H9 (cell line): ENCODE measurements around the gene ENDOV. TPM values are rescaled to one million over a fixed set of nuclear protein-coding genes. Genes with fewer than 3 reads are reported as not detected.
"Not testable (repeated sequence)": the region's sequence is repeated elsewhere in the genome, so short reads cannot be mapped to it uniquely, and the experiment has no call there.

Experiments used
- DNase-seq: peaks from one replicate; pipeline ENCODE4 v3.0.0-alpha.2; 2017
- H2AFZ ChIP-seq: one replicate; pipeline ENCODE4 v1.6.1; 2013; ENCODE audit warnings: mild to moderate bottlenecking, low read length, control low read depth, moderate library complexity
- H2AK5ac ChIP-seq: 2 replicates; pipeline ENCODE4 v1.6.1; 2013; ENCODE audit warnings: low read length, control low read depth, mixed read lengths; ENCODE audit not compliant: insufficient read length
- H2BK120ac ChIP-seq: one replicate; pipeline ENCODE4 v1.6.1; 2013; ENCODE audit warnings: low read depth, mild to moderate bottlenecking, low read length, control low read depth, inconsistent platforms; ENCODE audit not compliant: poor library complexity, severe bottlenecking
- H2BK12ac ChIP-seq: 2 replicates; pipeline ENCODE4 v1.6.1; 2013; ENCODE audit warnings: low read length, control low read depth, mixed read lengths, low read depth; ENCODE audit not compliant: insufficient read length
- H2BK15ac ChIP-seq: 2 replicates; pipeline ENCODE4 v1.6.1; 2013; ENCODE audit warnings: low read depth, low read length, control low read depth
- H2BK20ac ChIP-seq: one replicate; pipeline ENCODE4 v1.6.1; 2013; ENCODE audit warnings: low read depth, mild to moderate bottlenecking, low read length, control low read depth, inconsistent platforms; ENCODE audit not compliant: poor library complexity, severe bottlenecking
- H2BK5ac ChIP-seq: 2 replicates; pipeline ENCODE4 v1.6.1; 2013; ENCODE audit warnings: low read length, control low read depth, mixed read lengths; ENCODE audit not compliant: insufficient read length
- H3K14ac ChIP-seq: 2 replicates; pipeline ENCODE4 v1.6.1; 2013; ENCODE audit warnings: low read length, control low read depth; ENCODE audit not compliant: insufficient read depth
- H3K18ac ChIP-seq: 2 replicates; pipeline ENCODE4 v1.6.1; 2013; ENCODE audit warnings: low read depth, mild to moderate bottlenecking, mixed read lengths, low read length, control low read depth; ENCODE audit not compliant: insufficient read length
- H3K23ac ChIP-seq: 2 replicates; pipeline ENCODE4 v1.6.1; 2013; ENCODE audit warnings: low read length, control low read depth, mixed read lengths, low read depth; ENCODE audit not compliant: insufficient read length
- H3K23me2 ChIP-seq: 2 replicates; pipeline ENCODE4 v1.6.1; 2013; ENCODE audit warnings: low read depth, mild to moderate bottlenecking, mixed read lengths, low read length, control low read depth; ENCODE audit not compliant: insufficient read length, poor library complexity, severe bottlenecking
- H3K27ac ChIP-seq: 2 replicates; pipeline ENCODE4 v1.5.1; 2013; ENCODE audit warnings: low read length, control low read depth, mixed read lengths, low read depth; ENCODE audit not compliant: insufficient read length
- H3K27me3 ChIP-seq: 2 replicates; pipeline ENCODE4 v1.6.1; 2013; ENCODE audit warnings: low read length, control low read depth, inconsistent platforms; ENCODE audit not compliant: insufficient read depth
- H3K4ac ChIP-seq: 2 replicates; pipeline ENCODE4 v1.6.1; 2013; ENCODE audit warnings: low read depth, mild to moderate bottlenecking, control low read depth, inconsistent platforms, low read length, moderate library complexity
- H3K4me1 ChIP-seq: 2 replicates; pipeline ENCODE4 v1.6.1; 2013; ENCODE audit warnings: low read length, control low read depth, inconsistent platforms; ENCODE audit not compliant: insufficient read depth
- H3K4me2 ChIP-seq: 2 replicates; pipeline ENCODE4 v1.6.1; 2013; ENCODE audit warnings: low read length, control low read depth, mixed read lengths; ENCODE audit not compliant: insufficient read length, insufficient read depth
- H3K56ac ChIP-seq: 2 replicates; pipeline ENCODE4 v1.6.1; 2013; ENCODE audit warnings: low read depth, mild to moderate bottlenecking, mixed read lengths, low read length, control low read depth; ENCODE audit not compliant: insufficient read length
- H3K79me1 ChIP-seq: 2 replicates; pipeline ENCODE4 v1.6.1; 2013; ENCODE audit warnings: low read depth, mild to moderate bottlenecking, moderate library complexity, low read length, control low read depth, inconsistent platforms; ENCODE audit not compliant: insufficient read depth, poor library complexity, severe bottlenecking
- H3K79me2 ChIP-seq: 2 replicates; pipeline ENCODE4 v1.6.1; 2013; ENCODE audit warnings: low read length, control low read depth, inconsistent platforms; ENCODE audit not compliant: insufficient read depth
- H3K9ac ChIP-seq: 2 replicates; pipeline ENCODE4 v1.6.1; 2013; ENCODE audit warnings: low read length, control low read depth, mixed read lengths; ENCODE audit not compliant: insufficient read length; ENCODE audit errors: extremely low read depth
- H3K9me3 ChIP-seq: one replicate; pipeline ENCODE4 v1.6.1; 2013; ENCODE audit warnings: low read depth, low read length, inconsistent platforms; ENCODE audit not compliant: control insufficient read depth
- H3T11ph ChIP-seq: one replicate; pipeline ENCODE4 v1.6.1; 2013; ENCODE audit warnings: mild to moderate bottlenecking, low read length, control low read depth, inconsistent platforms
- H4K20me1 ChIP-seq: one replicate; pipeline ENCODE4 v1.6.1; 2013; ENCODE audit not compliant: control insufficient read depth, insufficient read length, insufficient read depth
- H4K5ac ChIP-seq: 2 replicates; pipeline ENCODE4 v1.6.1; 2013; ENCODE audit warnings: low read depth, mild to moderate bottlenecking, mixed read lengths, low read length, control low read depth; ENCODE audit not compliant: insufficient read length
- H4K8ac ChIP-seq: replicated peaks from 2 replicates; pipeline ENCODE4 v1.6.1; 2013; ENCODE audit warnings: low read length, control low read depth, mixed read lengths, low read depth; ENCODE audit not compliant: insufficient read length
- H4K91ac ChIP-seq: 2 replicates; pipeline ENCODE4 v1.6.1; 2013; ENCODE audit warnings: low read depth, mild to moderate bottlenecking, moderate library complexity, mixed read lengths, low read length, control low read depth; ENCODE audit not compliant: insufficient read length
- H3K27ac Mint-ChIP-seq, 3 experiments: 2 replicates in 2 of 3; 3 replicates in 1 of 3; pipeline ENCODE4 v1.8.0; 2020 to 2021; ENCODE audit warnings: mixed read lengths in 3 of 3, mild to moderate bottlenecking in 1 of 3, moderate library complexity in 1 of 3
- H3K27me3 Mint-ChIP-seq: 2 replicates; pipeline ENCODE4 v1.8.0; 2021; ENCODE audit warnings: low read depth, mild to moderate bottlenecking, moderate library complexity, mixed read lengths
- H3K36me3 Mint-ChIP-seq, 3 experiments: 2 replicates in 2 of 3; 3 replicates in 1 of 3; pipeline ENCODE4 v1.8.0; 2020 to 2021; ENCODE audit warnings: low read depth in 3 of 3, mixed read lengths in 3 of 3; ENCODE audit not compliant: insufficient read depth in 1 of 3
- H3K4me1 Mint-ChIP-seq, 2 experiments: 2 replicates each; pipeline ENCODE4 v1.8.0; 2020; ENCODE audit warnings: mixed read lengths in 2 of 2
- H3K4me3 Mint-ChIP-seq, 2 experiments: 2 replicates in 1 of 2; 3 replicates in 1 of 2; pipeline ENCODE4 v1.8.0; 2020 to 2021; ENCODE audit warnings: mild to moderate bottlenecking in 2 of 2, mixed read lengths in 2 of 2, moderate library complexity in 1 of 2
- H3K9me3 Mint-ChIP-seq, 2 experiments: 2 replicates in 1 of 2; 3 replicates in 1 of 2; pipeline ENCODE4 v1.8.0; 2020; ENCODE audit warnings: mild to moderate bottlenecking in 2 of 2, mixed read lengths in 2 of 2, moderate library complexity in 1 of 2
- WGBS: extraction: QIAGEN DNeasy Blood & Tissue Kit; methylation state at CpG from one replicate; pipeline ENCODE4 v1.1.7; 2013; ENCODE audit warnings: missing lambda C conversion rate, low lambda C conversion rate, mixed read lengths; ENCODE audit not compliant: insufficient read length; ENCODE audit errors: extremely low coverage; 5-methylcytosine and 5-hydroxymethylcytosine counted together
- total RNA-seq: library from RNA; stranded (reverse); gene quantifications from 2 replicates; pipeline ENCODE4 v1.2.1, GENCODE V29; 2021
- TF ChIP-seq, protein P1 (sequence below): fragments of 200-600 bp; sonication (generic); conservative IDR thresholded peaks from 3 replicates; pipeline ENCODE4 v1.8.0; 2021; ENCODE audit warnings: antibody characterized with exemption, mild to moderate bottlenecking

ENDOV gene
- total RNA-seq, 1 experiment from 2014 or later, result 17.1 TPM

DNA sequence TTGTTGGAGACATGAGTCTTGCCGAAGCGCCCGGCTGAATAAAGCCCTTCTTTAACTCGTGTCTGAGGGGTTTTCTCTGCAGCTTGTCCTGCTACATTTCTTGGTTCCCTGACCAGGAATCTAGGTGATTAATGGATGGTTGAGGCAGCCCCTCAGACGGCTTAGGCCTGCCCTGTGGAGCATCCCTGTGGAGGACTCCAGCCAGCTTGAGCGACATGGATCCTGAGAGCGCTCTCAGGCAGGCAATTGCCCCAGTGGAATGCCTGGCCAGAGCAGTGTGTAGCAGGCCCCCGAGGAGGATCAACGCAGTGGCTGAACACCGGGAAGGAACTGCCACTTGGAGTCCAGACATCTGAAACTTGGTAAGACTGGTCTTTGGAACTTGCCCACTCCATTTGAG lies 17.3 kb upstream of the ENDOV start:
- H3K27ac ChIP-seq, result no peak overlapping the region
- no peaks in the 10 kb centered on the region for H3K4me1 ChIP-seq
- H2BK120ac ChIP-seq, result no peak overlapping the region
- no peak overlapping the region for H4K8ac ChIP-seq
- no peaks in the 10 kb centered on the region for H3K23me2 ChIP-seq
- no peak overlapping the region for H3K27ac Mint-ChIP-seq
- no peak overlapping the region for H3K14ac ChIP-seq
- no peak overlapping the region for H3K18ac ChIP-seq
- no peak overlapping the region for H2AFZ ChIP-seq
- H3T11ph ChIP-seq, result no peak overlapping the region
- H3K4me2 ChIP-seq, result no peak overlapping the region
- H3K9ac ChIP-seq, result no peak overlapping the region
- H3K79me2 ChIP-seq, result no peaks in the 10 kb centered on the region
- H3K9me3 ChIP-seq, result no peaks in the 10 kb centered on the region
- no peak for DNase-seq
- no peak overlapping the region for H3K4ac ChIP-seq
- H2BK12ac ChIP-seq, result no peak overlapping the region
- H3K4me1 Mint-ChIP-seq, result peaks cover 28 to 45% of the 10 kb centered on the region in 2 experiments
- no peak overlapping the region for H4K5ac ChIP-seq
- WGBS, result no CpG with 5 or more reads among the region's 10 CpGs
- no peak overlapping the region for H3K23ac ChIP-seq
- H3K56ac ChIP-seq, result no peak overlapping the region
- no peak overlapping the region for H4K91ac ChIP-seq
- H3K27me3 Mint-ChIP-seq, result peaks cover 11% of the 10 kb centered on the region
- H3K4me3 Mint-ChIP-seq, result no peak overlapping the region
- no peaks in the 10 kb centered on the region for H3K79me1 ChIP-seq
- no peak overlapping the region for H2BK15ac ChIP-seq
- TF ChIP-seq, protein P1, sequence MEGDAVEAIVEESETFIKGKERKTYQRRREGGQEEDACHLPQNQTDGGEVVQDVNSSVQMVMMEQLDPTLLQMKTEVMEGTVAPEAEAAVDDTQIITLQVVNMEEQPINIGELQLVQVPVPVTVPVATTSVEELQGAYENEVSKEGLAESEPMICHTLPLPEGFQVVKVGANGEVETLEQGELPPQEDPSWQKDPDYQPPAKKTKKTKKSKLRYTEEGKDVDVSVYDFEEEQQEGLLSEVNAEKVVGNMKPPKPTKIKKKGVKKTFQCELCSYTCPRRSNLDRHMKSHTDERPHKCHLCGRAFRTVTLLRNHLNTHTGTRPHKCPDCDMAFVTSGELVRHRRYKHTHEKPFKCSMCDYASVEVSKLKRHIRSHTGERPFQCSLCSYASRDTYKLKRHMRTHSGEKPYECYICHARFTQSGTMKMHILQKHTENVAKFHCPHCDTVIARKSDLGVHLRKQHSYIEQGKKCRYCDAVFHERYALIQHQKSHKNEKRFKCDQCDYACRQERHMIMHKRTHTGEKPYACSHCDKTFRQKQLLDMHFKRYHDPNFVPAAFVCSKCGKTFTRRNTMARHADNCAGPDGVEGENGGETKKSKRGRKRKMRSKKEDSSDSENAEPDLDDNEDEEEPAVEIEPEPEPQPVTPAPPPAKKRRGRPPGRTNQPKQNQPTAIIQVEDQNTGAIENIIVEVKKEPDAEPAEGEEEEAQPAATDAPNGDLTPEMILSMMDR, result no peak
- no peaks in the 10 kb centered on the region for H3K27me3 ChIP-seq
- peaks cover 0 to 16% (median 7%) of the 10 kb centered on the region in 3 experiments; a peak in 4 of 7 replicates for H3K36me3 Mint-ChIP-seq
- no peak overlapping the region for H2AK5ac ChIP-seq
- H2BK5ac ChIP-seq, result no peak overlapping the region
- H4K20me1 ChIP-seq, result no peaks in the 10 kb centered on the region
- H2BK20ac ChIP-seq, result no peak overlapping the region
- no peaks in the 10 kb centered on the region for H3K9me3 Mint-ChIP-seq

DNA sequence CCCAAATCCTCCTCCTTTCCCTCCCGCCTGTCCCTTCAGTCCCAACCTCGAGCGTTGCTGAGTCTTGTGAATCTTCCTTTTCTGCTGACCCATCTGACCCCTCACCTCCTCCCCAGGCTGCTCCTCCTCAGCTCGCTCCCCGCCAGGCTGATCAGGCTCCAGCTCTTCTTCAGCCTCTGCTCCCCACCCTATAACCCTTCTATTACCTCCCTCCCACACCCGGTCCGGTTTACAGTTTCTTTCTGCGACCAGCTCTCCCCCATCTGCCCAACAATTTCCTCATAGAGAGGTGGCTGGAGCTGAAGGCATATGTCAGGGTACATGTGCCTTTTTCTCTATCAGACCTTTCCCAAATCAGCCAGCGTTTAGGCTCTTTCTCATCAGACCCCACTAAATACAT lies 13.9 kb upstream of the ENDOV start:
- H3K4me1 ChIP-seq, H3K56ac ChIP-seq, H2BK120ac ChIP-seq, H3K27ac Mint-ChIP-seq, H3K4ac ChIP-seq, H2BK15ac ChIP-seq, H3T11ph ChIP-seq, H3K9me3 Mint-ChIP-seq, H2BK5ac ChIP-seq, H3K4me3 Mint-ChIP-seq, H3K27me3 ChIP-seq, H2BK20ac ChIP-seq, H3K23ac ChIP-seq, H3K9ac ChIP-seq, H3K14ac ChIP-seq, H4K91ac ChIP-seq, H3K79me2 ChIP-seq, H2BK12ac ChIP-seq, H3K79me1 ChIP-seq, H3K36me3 Mint-ChIP-seq, H3K18ac ChIP-seq, H3K23me2 ChIP-seq, H2AFZ ChIP-seq, H3K9me3 ChIP-seq, H2AK5ac ChIP-seq, H4K20me1 ChIP-seq, H4K5ac ChIP-seq, H3K4me2 ChIP-seq, H3K27ac ChIP-seq, DNase-seq, H4K8ac ChIP-seq: not testable (repeated sequence)
- no CpG with 5 or more reads among the region's 9 CpGs for WGBS
- Mint-ChIP-seq H3K4me1 (peaks cover 17 to 28% of the 10 kb centered on the region in 2 experiments), H3K27me3 (peaks cover 11% of the 10 kb centered on the region)
